Gastroesophageal sphincter (tissue), 3 donors: Measurements from ENCODE around the gene GTPBP2.

Source experiments
- EP300 ChIP-seq: sonication (generic); formaldehyde crosslinking; IDR thresholded peaks from one replicate; pipeline ENCODE4 v1.6.1; 2017; ENCODE audit warnings: antibody characterized with exemption, mild to moderate bottlenecking
- POLR2A ChIP-seq, 2 donors: fragments of 450-650 bp; IDR thresholded peaks; one replicate each; pipeline ENCODE4 v1.6.1; 2017; ENCODE audit warnings: antibody characterized with exemption in 2 of 2, mild to moderate bottlenecking in 2 of 2, moderate library complexity in 1 of 2
- POLR2AphosphoS5 ChIP-seq: sonication (generic); formaldehyde crosslinking; IDR thresholded peaks from one replicate; pipeline ENCODE4 v1.6.1; 2017; ENCODE audit warnings: antibody characterized with exemption
- TF ChIP-seq, protein P1 (sequence below), 4 experiments: fragments of 200-600 bp in 2 of 4; fragments of 450-650 bp in 2 of 4; sonication (generic) in 1 of 4; IDR thresholded peaks; one replicate each; pipeline ENCODE4 v1.5.1; 2017 to 2019; ENCODE audit warnings: antibody characterized with exemption in 4 of 4, mild to moderate bottlenecking in 2 of 4, moderate library complexity in 2 of 4

DNA sequence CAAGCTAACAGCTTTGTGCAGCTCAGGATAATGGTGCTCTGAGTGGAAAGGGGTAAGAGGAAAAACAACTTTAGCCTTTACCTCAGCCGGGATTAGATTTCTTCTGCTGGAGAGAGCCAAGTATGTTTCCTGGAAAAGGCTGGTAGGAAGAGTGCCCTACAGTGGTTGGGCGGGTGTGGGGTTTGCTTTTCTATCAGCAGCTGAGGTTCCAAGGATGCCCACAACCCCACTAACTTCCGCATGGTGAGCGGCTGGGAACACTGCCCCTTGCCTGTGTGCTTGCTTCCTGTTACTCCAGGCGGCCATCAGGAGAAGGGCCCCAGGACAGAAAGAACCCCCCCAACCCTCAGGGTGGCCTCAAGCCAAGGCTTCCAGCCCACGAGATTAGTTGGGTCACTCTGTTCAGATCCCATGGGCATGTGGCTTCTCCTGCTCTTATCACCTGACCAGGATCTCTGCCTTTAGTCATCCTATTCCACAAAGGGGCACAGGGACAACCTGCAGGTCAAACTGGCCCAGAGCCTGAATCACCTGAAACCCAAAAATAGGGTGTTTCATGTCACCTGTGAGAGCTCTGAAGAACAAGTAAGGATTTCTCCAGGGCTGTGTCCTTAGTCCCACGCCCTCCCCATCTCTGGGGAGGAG, 48.0 kb upstream of the GTPBP2 start:
- TF ChIP-seq, protein P1, sequence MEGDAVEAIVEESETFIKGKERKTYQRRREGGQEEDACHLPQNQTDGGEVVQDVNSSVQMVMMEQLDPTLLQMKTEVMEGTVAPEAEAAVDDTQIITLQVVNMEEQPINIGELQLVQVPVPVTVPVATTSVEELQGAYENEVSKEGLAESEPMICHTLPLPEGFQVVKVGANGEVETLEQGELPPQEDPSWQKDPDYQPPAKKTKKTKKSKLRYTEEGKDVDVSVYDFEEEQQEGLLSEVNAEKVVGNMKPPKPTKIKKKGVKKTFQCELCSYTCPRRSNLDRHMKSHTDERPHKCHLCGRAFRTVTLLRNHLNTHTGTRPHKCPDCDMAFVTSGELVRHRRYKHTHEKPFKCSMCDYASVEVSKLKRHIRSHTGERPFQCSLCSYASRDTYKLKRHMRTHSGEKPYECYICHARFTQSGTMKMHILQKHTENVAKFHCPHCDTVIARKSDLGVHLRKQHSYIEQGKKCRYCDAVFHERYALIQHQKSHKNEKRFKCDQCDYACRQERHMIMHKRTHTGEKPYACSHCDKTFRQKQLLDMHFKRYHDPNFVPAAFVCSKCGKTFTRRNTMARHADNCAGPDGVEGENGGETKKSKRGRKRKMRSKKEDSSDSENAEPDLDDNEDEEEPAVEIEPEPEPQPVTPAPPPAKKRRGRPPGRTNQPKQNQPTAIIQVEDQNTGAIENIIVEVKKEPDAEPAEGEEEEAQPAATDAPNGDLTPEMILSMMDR (IDR thresholded peaks at IDR 0.05) = no peak
- TF ChIP-seq POLR2A (IDR thresholded peaks at IDR 0.05) (no peak), EP300 (no peak), POLR2AphosphoS5 (no peak)
